GM12874 (cell line): Measurements from ENCODE around the gene LSAMP.

Experiments used
- TF ChIP-seq, protein P1 (sequence below): IDR thresholded peaks from 2 replicates; pipeline ENCODE4 v1.5.1; 2011; ENCODE audit warnings: low read depth, mild to moderate bottlenecking, control low read depth, low read length, moderate library complexity; ENCODE audit not compliant: insufficient read depth

Gene LSAMP

GRCh38 chr3:116018646-116019045, 426.6 kb downstream of the LSAMP start:
- TF ChIP-seq, protein P1, sequence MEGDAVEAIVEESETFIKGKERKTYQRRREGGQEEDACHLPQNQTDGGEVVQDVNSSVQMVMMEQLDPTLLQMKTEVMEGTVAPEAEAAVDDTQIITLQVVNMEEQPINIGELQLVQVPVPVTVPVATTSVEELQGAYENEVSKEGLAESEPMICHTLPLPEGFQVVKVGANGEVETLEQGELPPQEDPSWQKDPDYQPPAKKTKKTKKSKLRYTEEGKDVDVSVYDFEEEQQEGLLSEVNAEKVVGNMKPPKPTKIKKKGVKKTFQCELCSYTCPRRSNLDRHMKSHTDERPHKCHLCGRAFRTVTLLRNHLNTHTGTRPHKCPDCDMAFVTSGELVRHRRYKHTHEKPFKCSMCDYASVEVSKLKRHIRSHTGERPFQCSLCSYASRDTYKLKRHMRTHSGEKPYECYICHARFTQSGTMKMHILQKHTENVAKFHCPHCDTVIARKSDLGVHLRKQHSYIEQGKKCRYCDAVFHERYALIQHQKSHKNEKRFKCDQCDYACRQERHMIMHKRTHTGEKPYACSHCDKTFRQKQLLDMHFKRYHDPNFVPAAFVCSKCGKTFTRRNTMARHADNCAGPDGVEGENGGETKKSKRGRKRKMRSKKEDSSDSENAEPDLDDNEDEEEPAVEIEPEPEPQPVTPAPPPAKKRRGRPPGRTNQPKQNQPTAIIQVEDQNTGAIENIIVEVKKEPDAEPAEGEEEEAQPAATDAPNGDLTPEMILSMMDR, result no peak

DNA sequence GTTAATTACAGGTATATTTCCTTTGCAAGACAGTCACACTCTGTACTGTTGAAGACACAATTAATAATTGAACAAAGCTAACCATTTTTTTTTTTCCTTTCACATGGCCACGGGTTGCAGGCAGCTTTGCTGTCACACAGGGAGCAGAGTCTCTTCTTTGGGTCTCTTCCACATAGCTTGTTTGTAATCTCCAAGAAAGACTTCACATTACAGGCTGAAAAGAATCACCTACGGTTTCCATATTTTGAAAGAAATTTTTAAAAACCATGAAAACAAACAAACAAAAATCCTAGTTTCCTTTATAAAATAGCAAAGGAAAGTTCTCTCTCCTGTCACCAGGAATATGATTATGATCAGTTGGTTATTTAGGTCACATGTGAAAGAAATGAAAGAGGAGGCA, 429.4 kb downstream of the LSAMP start:
- TF ChIP-seq, protein P1, result no peak

DNA sequence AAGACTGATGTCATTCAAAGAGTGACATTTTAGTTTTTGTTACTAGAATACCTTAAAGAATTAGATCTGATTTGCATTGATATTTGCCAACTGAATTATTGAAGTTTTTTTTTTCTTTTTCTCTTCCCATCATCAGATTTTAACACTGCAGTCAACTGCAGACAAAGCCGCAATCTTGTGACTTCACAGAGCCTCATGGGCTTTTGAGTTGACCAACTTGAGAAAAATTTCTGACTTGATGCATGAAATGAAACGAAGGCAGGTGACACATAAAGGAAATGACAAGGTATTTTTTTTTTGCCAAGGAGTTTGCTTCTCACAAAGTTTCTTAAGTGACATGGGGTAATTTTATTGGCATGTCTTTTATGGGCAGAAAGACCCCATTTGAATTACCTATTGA, 438.3 kb downstream of the LSAMP start:
- TF ChIP-seq, protein P1, result no peak

DNA sequence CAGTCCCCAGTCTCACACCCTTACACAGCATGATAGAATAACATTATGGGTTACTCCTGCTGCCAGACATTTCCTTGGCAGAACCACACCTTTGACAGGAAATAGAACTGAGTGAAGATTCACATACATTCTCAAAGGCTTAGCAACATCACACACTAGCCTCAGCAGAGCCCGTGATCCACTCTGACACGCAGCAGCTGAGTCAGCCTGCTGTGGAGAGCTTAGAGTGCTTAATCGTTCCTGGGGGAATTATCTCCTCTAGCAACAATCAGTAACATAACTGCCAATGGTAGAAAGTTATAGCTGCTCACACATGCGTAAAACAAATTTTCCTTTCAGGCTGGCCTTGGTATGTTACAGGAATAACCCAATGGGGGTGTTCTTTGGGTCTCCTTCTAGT, 439.9 kb downstream of the LSAMP start:
- TF ChIP-seq, protein P1, result no peak

DNA sequence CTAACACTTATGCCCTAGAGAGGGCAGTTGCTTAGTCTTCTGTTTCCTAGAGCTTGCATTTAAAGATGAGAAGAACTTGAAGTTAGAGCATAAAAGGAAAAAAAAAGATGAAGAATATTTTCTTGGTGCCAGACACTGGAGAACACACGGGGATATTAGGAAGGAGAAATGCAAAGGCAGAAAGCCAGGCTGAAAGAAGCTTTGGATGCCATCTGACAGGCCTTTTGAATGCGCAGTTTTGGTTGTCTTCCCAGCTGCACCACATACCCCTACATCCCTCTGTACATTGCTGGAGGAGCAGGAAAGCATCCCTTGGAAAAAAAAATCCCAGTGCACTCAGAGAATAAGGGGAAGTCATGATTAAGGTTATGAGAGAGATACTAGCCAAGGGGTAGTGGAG, 443.1 kb downstream of the LSAMP start:
- TF ChIP-seq, protein P1, result no peak

DNA sequence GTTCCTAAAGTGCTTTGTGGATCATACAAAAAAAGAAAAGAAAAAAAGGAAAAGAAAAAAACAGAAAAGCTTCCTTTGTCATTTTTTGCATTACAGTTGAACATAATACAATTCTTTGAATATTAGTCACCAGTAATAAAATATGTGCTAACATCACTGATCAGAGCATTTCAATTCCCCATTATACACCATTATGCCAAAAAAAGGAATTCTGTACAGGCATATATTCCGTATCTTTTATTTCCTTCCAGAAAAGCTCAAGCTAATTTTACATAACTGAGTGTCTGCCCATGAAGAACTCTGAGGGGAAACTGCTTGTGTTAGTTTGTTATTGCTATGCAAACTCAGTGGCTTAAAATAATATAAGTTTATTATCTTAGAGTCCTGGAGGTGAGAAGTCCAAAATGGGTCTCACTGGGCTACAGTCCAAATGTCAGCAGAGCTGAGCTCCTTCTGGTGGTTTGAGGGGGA, 444.1 kb downstream of the LSAMP start:
- TF ChIP-seq, protein P1, result no peak

DNA sequence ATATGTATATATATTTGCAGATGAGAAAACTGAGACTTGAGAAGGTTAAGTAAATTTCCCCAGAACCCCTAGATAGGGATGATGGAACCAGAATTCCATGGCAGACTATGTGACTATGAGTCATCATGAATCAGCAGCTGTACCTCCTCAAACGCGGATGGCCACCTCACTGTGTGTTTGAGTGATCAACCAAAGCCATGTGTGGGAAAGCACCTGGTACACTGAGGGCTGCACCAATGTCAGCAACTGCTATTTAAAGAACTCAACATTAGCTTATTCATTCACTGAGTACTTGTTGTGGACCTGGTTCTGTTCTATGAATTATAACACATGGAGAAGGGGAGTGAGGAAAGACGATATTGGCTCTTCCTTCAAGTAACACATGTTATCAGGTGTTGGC, 445.0 kb downstream of the LSAMP start:
- TF ChIP-seq, protein P1, result no peak

DNA sequence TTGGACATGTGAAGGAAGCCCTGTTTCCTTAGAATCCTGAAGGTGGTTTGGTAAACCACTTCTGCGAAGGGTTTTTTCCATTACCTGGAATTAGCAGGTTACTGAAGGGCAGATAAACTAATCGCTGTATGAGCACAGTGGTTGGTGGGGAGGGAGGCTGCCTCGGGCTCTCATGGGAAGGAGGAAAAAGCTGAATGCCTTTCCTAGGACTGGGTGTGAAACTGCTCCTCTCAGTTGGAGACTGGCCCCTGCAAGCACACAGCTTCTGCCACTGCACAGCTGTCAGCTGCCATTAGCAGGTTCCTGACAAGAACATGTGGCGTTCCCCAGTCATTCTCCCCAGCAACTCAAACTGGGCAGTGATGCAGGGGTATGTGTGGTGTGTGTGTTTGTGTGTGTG, 445.7 kb downstream of the LSAMP start:
- TF ChIP-seq, protein P1, result no peak
